Mammary epithelial cell (primary cell): ENCODE results near the gene ADGRD1.
"Not testable (repeated sequence)": the region's sequence is repeated elsewhere in the genome, so short reads cannot be mapped to it uniquely, and the experiment has no call there.

ENCODE experiments used
- CTCF ChIP-seq, 2 donors: IDR thresholded peaks in 1 of 2; conservative IDR thresholded peaks in 1 of 2; 2 replicates each; pipeline ENCODE4 v1.5.1; 2011 to 2012; ENCODE audit warnings: inconsistent platforms in 2 of 2, low read length in 2 of 2, mild to moderate bottlenecking in 2 of 2, control low read depth in 1 of 2, low read depth in 1 of 2; ENCODE audit not compliant: insufficient read depth in 1 of 2; ENCODE audit errors: extremely low read depth in 1 of 2
- EZH2 ChIP-seq: IDR thresholded peaks from 2 replicates; pipeline ENCODE4 v1.6.1; 2012; ENCODE audit warnings: low read length, inconsistent platforms, borderline replicate concordance

- not testable (repeated sequence) for TF ChIP-seq CTCF (conservative IDR thresholded peaks at IDR 0.05 in 1 of 2, IDR thresholded peaks at IDR 0.05 in 1 of 2; ENCODE audit: extremely low read depth in 1 of 2, insufficient read depth in 1 of 2, low read depth in 1 of 2, low read length in 2 of 2); EZH2
Observed at GRCh38 chr12:130904936-130905455, 48.7 kb upstream of the ADGRD1 start.
